H9 (cell line): ENCODE results near the gene SLC2A10. TPM values are rescaled to one million over a fixed set of nuclear protein-coding genes. Genes with fewer than 3 reads are reported as not detected.

ENCODE experiments used
- DNase-seq: peaks from one replicate; pipeline ENCODE4 v3.0.0-alpha.2; 2017
- H2AFZ ChIP-seq: one replicate; pipeline ENCODE4 v1.6.1; 2013; ENCODE audit warnings: mild to moderate bottlenecking, low read length, control low read depth, moderate library complexity
- H2AK5ac ChIP-seq: 2 replicates; pipeline ENCODE4 v1.6.1; 2013; ENCODE audit warnings: low read length, control low read depth, mixed read lengths; ENCODE audit not compliant: insufficient read length
- H2BK120ac ChIP-seq: one replicate; pipeline ENCODE4 v1.6.1; 2013; ENCODE audit warnings: low read depth, mild to moderate bottlenecking, low read length, control low read depth, inconsistent platforms; ENCODE audit not compliant: poor library complexity, severe bottlenecking
- H2BK12ac ChIP-seq: 2 replicates; pipeline ENCODE4 v1.6.1; 2013; ENCODE audit warnings: low read length, control low read depth, mixed read lengths, low read depth; ENCODE audit not compliant: insufficient read length
- H2BK15ac ChIP-seq: 2 replicates; pipeline ENCODE4 v1.6.1; 2013; ENCODE audit warnings: low read depth, low read length, control low read depth
- H2BK20ac ChIP-seq: one replicate; pipeline ENCODE4 v1.6.1; 2013; ENCODE audit warnings: low read depth, mild to moderate bottlenecking, low read length, control low read depth, inconsistent platforms; ENCODE audit not compliant: poor library complexity, severe bottlenecking
- H2BK5ac ChIP-seq: 2 replicates; pipeline ENCODE4 v1.6.1; 2013; ENCODE audit warnings: low read length, control low read depth, mixed read lengths; ENCODE audit not compliant: insufficient read length
- H3K14ac ChIP-seq: 2 replicates; pipeline ENCODE4 v1.6.1; 2013; ENCODE audit warnings: low read length, control low read depth; ENCODE audit not compliant: insufficient read depth
- H3K18ac ChIP-seq: 2 replicates; pipeline ENCODE4 v1.6.1; 2013; ENCODE audit warnings: low read depth, mild to moderate bottlenecking, mixed read lengths, low read length, control low read depth; ENCODE audit not compliant: insufficient read length
- H3K23ac ChIP-seq: 2 replicates; pipeline ENCODE4 v1.6.1; 2013; ENCODE audit warnings: low read length, control low read depth, mixed read lengths, low read depth; ENCODE audit not compliant: insufficient read length
- H3K23me2 ChIP-seq: 2 replicates; pipeline ENCODE4 v1.6.1; 2013; ENCODE audit warnings: low read depth, mild to moderate bottlenecking, mixed read lengths, low read length, control low read depth; ENCODE audit not compliant: insufficient read length, poor library complexity, severe bottlenecking
- H3K27ac ChIP-seq: 2 replicates; pipeline ENCODE4 v1.5.1; 2013; ENCODE audit warnings: low read length, control low read depth, mixed read lengths, low read depth; ENCODE audit not compliant: insufficient read length
- H3K27me3 ChIP-seq: 2 replicates; pipeline ENCODE4 v1.6.1; 2013; ENCODE audit warnings: low read length, control low read depth, inconsistent platforms; ENCODE audit not compliant: insufficient read depth
- H3K4ac ChIP-seq: 2 replicates; pipeline ENCODE4 v1.6.1; 2013; ENCODE audit warnings: low read depth, mild to moderate bottlenecking, control low read depth, inconsistent platforms, low read length, moderate library complexity
- H3K4me1 ChIP-seq: 2 replicates; pipeline ENCODE4 v1.6.1; 2013; ENCODE audit warnings: low read length, control low read depth, inconsistent platforms; ENCODE audit not compliant: insufficient read depth
- H3K4me2 ChIP-seq: 2 replicates; pipeline ENCODE4 v1.6.1; 2013; ENCODE audit warnings: low read length, control low read depth, mixed read lengths; ENCODE audit not compliant: insufficient read length, insufficient read depth
- H3K56ac ChIP-seq: 2 replicates; pipeline ENCODE4 v1.6.1; 2013; ENCODE audit warnings: low read depth, mild to moderate bottlenecking, mixed read lengths, low read length, control low read depth; ENCODE audit not compliant: insufficient read length
- H3K79me1 ChIP-seq: 2 replicates; pipeline ENCODE4 v1.6.1; 2013; ENCODE audit warnings: low read depth, mild to moderate bottlenecking, moderate library complexity, low read length, control low read depth, inconsistent platforms; ENCODE audit not compliant: insufficient read depth, poor library complexity, severe bottlenecking
- H3K79me2 ChIP-seq: 2 replicates; pipeline ENCODE4 v1.6.1; 2013; ENCODE audit warnings: low read length, control low read depth, inconsistent platforms; ENCODE audit not compliant: insufficient read depth
- H3K9ac ChIP-seq: 2 replicates; pipeline ENCODE4 v1.6.1; 2013; ENCODE audit warnings: low read length, control low read depth, mixed read lengths; ENCODE audit not compliant: insufficient read length; ENCODE audit errors: extremely low read depth
- H3K9me3 ChIP-seq: one replicate; pipeline ENCODE4 v1.6.1; 2013; ENCODE audit warnings: low read depth, low read length, inconsistent platforms; ENCODE audit not compliant: control insufficient read depth
- H3T11ph ChIP-seq: one replicate; pipeline ENCODE4 v1.6.1; 2013; ENCODE audit warnings: mild to moderate bottlenecking, low read length, control low read depth, inconsistent platforms
- H4K20me1 ChIP-seq: one replicate; pipeline ENCODE4 v1.6.1; 2013; ENCODE audit not compliant: control insufficient read depth, insufficient read length, insufficient read depth
- H4K5ac ChIP-seq: 2 replicates; pipeline ENCODE4 v1.6.1; 2013; ENCODE audit warnings: low read depth, mild to moderate bottlenecking, mixed read lengths, low read length, control low read depth; ENCODE audit not compliant: insufficient read length
- H4K8ac ChIP-seq: replicated peaks from 2 replicates; pipeline ENCODE4 v1.6.1; 2013; ENCODE audit warnings: low read length, control low read depth, mixed read lengths, low read depth; ENCODE audit not compliant: insufficient read length
- H4K91ac ChIP-seq: 2 replicates; pipeline ENCODE4 v1.6.1; 2013; ENCODE audit warnings: low read depth, mild to moderate bottlenecking, moderate library complexity, mixed read lengths, low read length, control low read depth; ENCODE audit not compliant: insufficient read length
- H3K27ac Mint-ChIP-seq, 3 experiments: 2 replicates in 2 of 3; 3 replicates in 1 of 3; pipeline ENCODE4 v1.8.0; 2020 to 2021; ENCODE audit warnings: mixed read lengths in 3 of 3, mild to moderate bottlenecking in 1 of 3, moderate library complexity in 1 of 3
- H3K27me3 Mint-ChIP-seq: 2 replicates; pipeline ENCODE4 v1.8.0; 2021; ENCODE audit warnings: low read depth, mild to moderate bottlenecking, moderate library complexity, mixed read lengths
- H3K36me3 Mint-ChIP-seq, 3 experiments: 2 replicates in 2 of 3; 3 replicates in 1 of 3; pipeline ENCODE4 v1.8.0; 2020 to 2021; ENCODE audit warnings: low read depth in 3 of 3, mixed read lengths in 3 of 3; ENCODE audit not compliant: insufficient read depth in 1 of 3
- H3K4me1 Mint-ChIP-seq, 2 experiments: 2 replicates each; pipeline ENCODE4 v1.8.0; 2020; ENCODE audit warnings: mixed read lengths in 2 of 2
- H3K4me3 Mint-ChIP-seq, 2 experiments: 2 replicates in 1 of 2; 3 replicates in 1 of 2; pipeline ENCODE4 v1.8.0; 2020 to 2021; ENCODE audit warnings: mild to moderate bottlenecking in 2 of 2, mixed read lengths in 2 of 2, moderate library complexity in 1 of 2
- H3K9me3 Mint-ChIP-seq, 2 experiments: 2 replicates in 1 of 2; 3 replicates in 1 of 2; pipeline ENCODE4 v1.8.0; 2020; ENCODE audit warnings: mild to moderate bottlenecking in 2 of 2, mixed read lengths in 2 of 2, moderate library complexity in 1 of 2
- WGBS: extraction: QIAGEN DNeasy Blood & Tissue Kit; methylation state at CpG from one replicate; pipeline ENCODE4 v1.1.7; 2013; ENCODE audit warnings: missing lambda C conversion rate, low lambda C conversion rate, mixed read lengths; ENCODE audit not compliant: insufficient read length; ENCODE audit errors: extremely low coverage; 5-methylcytosine and 5-hydroxymethylcytosine counted together
- total RNA-seq: library from RNA; stranded (reverse); gene quantifications from 2 replicates; pipeline ENCODE4 v1.2.1, GENCODE V29; 2021
- TF ChIP-seq, protein P1 (sequence below): fragments of 200-600 bp; sonication (generic); conservative IDR thresholded peaks from 3 replicates; pipeline ENCODE4 v1.8.0; 2021; ENCODE audit warnings: antibody characterized with exemption, mild to moderate bottlenecking

SLC2A10 gene
- total RNA-seq, 1 experiment from 2014 or later = 8.2 TPM

DNA sequence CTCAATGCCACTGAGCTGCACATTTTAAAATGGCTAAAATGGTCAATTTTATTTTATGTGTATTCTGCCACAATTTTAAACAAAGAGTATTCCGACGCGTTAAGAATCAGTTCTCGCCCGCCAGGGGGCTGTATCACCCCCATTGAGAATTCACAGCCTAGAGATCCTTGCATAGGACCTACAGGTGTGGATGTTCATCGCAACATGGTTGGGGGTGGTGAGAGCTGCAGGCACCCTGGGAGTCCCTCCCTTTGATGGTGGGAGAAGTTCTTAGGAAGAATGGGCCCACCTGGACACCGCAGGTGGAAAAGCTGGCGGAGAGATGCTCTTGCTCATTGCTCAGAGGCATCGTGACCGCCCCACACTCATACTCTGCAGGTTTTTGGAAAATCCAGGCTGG lies 63.5 kb downstream of the SLC2A10 start:
- no peak overlapping the region for H4K8ac ChIP-seq
- no peak overlapping the region for H3K4me3 Mint-ChIP-seq
- TF ChIP-seq, protein P1, sequence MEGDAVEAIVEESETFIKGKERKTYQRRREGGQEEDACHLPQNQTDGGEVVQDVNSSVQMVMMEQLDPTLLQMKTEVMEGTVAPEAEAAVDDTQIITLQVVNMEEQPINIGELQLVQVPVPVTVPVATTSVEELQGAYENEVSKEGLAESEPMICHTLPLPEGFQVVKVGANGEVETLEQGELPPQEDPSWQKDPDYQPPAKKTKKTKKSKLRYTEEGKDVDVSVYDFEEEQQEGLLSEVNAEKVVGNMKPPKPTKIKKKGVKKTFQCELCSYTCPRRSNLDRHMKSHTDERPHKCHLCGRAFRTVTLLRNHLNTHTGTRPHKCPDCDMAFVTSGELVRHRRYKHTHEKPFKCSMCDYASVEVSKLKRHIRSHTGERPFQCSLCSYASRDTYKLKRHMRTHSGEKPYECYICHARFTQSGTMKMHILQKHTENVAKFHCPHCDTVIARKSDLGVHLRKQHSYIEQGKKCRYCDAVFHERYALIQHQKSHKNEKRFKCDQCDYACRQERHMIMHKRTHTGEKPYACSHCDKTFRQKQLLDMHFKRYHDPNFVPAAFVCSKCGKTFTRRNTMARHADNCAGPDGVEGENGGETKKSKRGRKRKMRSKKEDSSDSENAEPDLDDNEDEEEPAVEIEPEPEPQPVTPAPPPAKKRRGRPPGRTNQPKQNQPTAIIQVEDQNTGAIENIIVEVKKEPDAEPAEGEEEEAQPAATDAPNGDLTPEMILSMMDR = peak; percentile 57; the same call in 2 of the 3 replicates

More for the DNA sequence above, 63.5 kb downstream of the SLC2A10 start:
- Histone ChIP-seq H3K4me1 (no peaks in the 10 kb centered on the region), H3K9me3 (no peaks in the 10 kb centered on the region), H2BK20ac (no peak overlapping the region), H3K27me3 (no peaks in the 10 kb centered on the region), H3K4ac (no peak overlapping the region), H2AFZ (no peak overlapping the region), H3K56ac (no peak overlapping the region), H3K9ac (no peak overlapping the region), H2BK5ac (no peak overlapping the region), H3K27ac (no peak overlapping the region), H4K20me1 (no peaks in the 10 kb centered on the region), H3K18ac (no peak overlapping the region), H2BK120ac (no peak overlapping the region), H4K91ac (no peak overlapping the region), H3K14ac (no peak overlapping the region), H3K79me2 (no peaks in the 10 kb centered on the region), H4K5ac (no peak overlapping the region), H2BK15ac (no peak overlapping the region), H3K23ac (no peak overlapping the region), H3T11ph (no peak overlapping the region), H2AK5ac (no peak overlapping the region), H3K4me2 (no peak overlapping the region), H3K79me1 (no peaks in the 10 kb centered on the region), H3K23me2 (no peaks in the 10 kb centered on the region), H2BK12ac (no peak overlapping the region)
- no peaks in the 10 kb centered on the region; a peak in 2 of 7 replicates for H3K36me3 Mint-ChIP-seq
- no peak overlapping the region for H3K27ac Mint-ChIP-seq
- H3K9me3 Mint-ChIP-seq = no peaks in the 10 kb centered on the region
- peaks cover 9 to 10% of the 10 kb centered on the region in 2 experiments; a peak in 3 of 4 replicates for H3K4me1 Mint-ChIP-seq
- DNase-seq = no peak
- no CpG with 5 or more reads among the region's 10 CpGs for WGBS
- no peaks in the 10 kb centered on the region; the same call in 1 of the 2 replicates for H3K27me3 Mint-ChIP-seq
